Tibial artery (tissue), 4 donors: ENCODE results near the gene PKD2.
"Not testable (repeated sequence)": the region's sequence is repeated elsewhere in the genome, so short reads cannot be mapped to it uniquely, and the experiment has no call there.

Experiments
- DNase-seq, 2 donors: peaks; one replicate each; pipeline ENCODE4 v3.0.0-alpha.2; 2019
- H3K27ac ChIP-seq, 2 donors: fragments of 200-600 bp; sonication (generic) in 1 of 2; 1 replicate in 1 of 2; 2 replicates in 1 of 2; pipeline ENCODE4 v1.5.1; 2018 to 2019; ENCODE audit warnings: mild to moderate bottlenecking in 1 of 2
- H3K27me3 ChIP-seq, 2 donors: fragments of 200-600 bp; sonication (generic) in 1 of 2; one replicate each; pipeline versions ENCODE4 v1.5.1 to v1.6.0; 2016 to 2019
- H3K36me3 ChIP-seq, 3 donors: fragments of 200-600 bp; sonication (generic) in 2 of 3; one replicate each; pipeline ENCODE4 v1.5.1; 2016 to 2019; ENCODE audit warnings: mild to moderate bottlenecking in 2 of 3
- H3K4me1 ChIP-seq, 4 donors: fragments of 200-600 bp; sonication (generic) in 2 of 4; 1 replicate in 3 of 4; 2 replicates in 1 of 4; pipeline ENCODE4 v1.5.1; 2016 to 2019
- H3K4me3 ChIP-seq, 2 donors: fragments of 200-600 bp; sonication (generic) in 1 of 2; 1 replicate in 1 of 2; 2 replicates in 1 of 2; pipeline ENCODE4 v1.5.1; 2018 to 2019; ENCODE audit warnings: mild to moderate bottlenecking in 2 of 2
- H3K9me3 ChIP-seq, 3 donors: fragments of 200-600 bp; sonication (generic) in 1 of 3; one replicate each; pipeline ENCODE4 v1.5.1; 2016 to 2019
- intact Hi-C: fragments of 100-400 bp; cut with DNase I; formaldehyde crosslinking; loops from one replicate; pipeline ENCODE4 v1.15.0; 2023; ENCODE audit warnings: low total_unique reads
- TF ChIP-seq, protein P1 (sequence below), 2 experiments: fragments of 200-600 bp in 1 of 2; fragments of 450-650 bp in 1 of 2; IDR thresholded peaks; one replicate each; pipeline ENCODE4 v1.5.1; 2017 to 2019; ENCODE audit warnings: antibody characterized with exemption in 2 of 2, mild to moderate bottlenecking in 1 of 2, moderate library complexity in 1 of 2

The PKD2 gene

DNA sequence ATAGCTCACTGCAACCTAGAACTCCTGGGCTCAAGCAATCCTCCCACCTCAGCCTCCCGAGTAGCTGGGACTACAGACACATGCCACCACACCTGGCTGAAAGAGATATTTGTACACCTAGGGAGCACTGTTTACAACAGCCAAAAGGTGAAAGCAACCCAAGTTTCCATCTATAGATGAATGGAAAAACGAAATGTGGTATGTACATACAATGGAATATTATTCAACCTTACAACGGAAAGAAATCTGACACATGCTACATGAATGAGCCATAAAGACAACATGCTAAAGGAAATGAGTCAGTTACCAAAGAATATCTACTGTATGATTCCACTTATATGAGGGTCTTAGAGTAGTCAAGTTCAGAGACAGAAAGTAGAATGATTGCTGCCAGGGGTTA lies 98.8 kb downstream of the PKD2 start:
- Histone ChIP-seq H3K9me3 (no peaks in the 10 kb centered on the region), H3K36me3 (no peaks in the 10 kb centered on the region), H3K27me3 (no peaks in the 10 kb centered on the region), H3K4me1 (peaks cover 0 to 12% (median 0%) of the 10 kb centered on the region in 4 donors), H3K27ac (no peak overlapping the region), H3K4me3 (no peak overlapping the region)
- intact Hi-C loops, result no loop called here
- no peak for DNase-seq
- TF ChIP-seq, protein P1, sequence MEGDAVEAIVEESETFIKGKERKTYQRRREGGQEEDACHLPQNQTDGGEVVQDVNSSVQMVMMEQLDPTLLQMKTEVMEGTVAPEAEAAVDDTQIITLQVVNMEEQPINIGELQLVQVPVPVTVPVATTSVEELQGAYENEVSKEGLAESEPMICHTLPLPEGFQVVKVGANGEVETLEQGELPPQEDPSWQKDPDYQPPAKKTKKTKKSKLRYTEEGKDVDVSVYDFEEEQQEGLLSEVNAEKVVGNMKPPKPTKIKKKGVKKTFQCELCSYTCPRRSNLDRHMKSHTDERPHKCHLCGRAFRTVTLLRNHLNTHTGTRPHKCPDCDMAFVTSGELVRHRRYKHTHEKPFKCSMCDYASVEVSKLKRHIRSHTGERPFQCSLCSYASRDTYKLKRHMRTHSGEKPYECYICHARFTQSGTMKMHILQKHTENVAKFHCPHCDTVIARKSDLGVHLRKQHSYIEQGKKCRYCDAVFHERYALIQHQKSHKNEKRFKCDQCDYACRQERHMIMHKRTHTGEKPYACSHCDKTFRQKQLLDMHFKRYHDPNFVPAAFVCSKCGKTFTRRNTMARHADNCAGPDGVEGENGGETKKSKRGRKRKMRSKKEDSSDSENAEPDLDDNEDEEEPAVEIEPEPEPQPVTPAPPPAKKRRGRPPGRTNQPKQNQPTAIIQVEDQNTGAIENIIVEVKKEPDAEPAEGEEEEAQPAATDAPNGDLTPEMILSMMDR (IDR thresholded peaks at IDR 0.05), result no peak

GRCh38 chr4:88107406-88108107 lies 100.1 kb downstream of the PKD2 start:
- H3K27me3 ChIP-seq, result no peaks in the 10 kb centered on the region
- intact Hi-C loops, result no loop called here
- TF ChIP-seq, protein P1 (IDR thresholded peaks at IDR 0.05), result no peak
- no peak overlapping the region for H3K27ac ChIP-seq
- no peak overlapping the region for H3K4me3 ChIP-seq
- H3K36me3 ChIP-seq, result no peaks in the 10 kb centered on the region
- no peaks in the 10 kb centered on the region for H3K9me3 ChIP-seq
- H3K4me1 ChIP-seq, result peaks cover 0 to 12% (median 0%) of the 10 kb centered on the region in 4 donors
- DNase-seq, result no peak

- peaks cover 0 to 12% (median 0%) of the 10 kb centered on the region in 4 donors for H3K4me1 ChIP-seq
- H3K27me3 ChIP-seq, H3K9me3 ChIP-seq, H3K36me3 ChIP-seq, H3K4me3 ChIP-seq, intact Hi-C loops, DNase-seq, H3K27ac ChIP-seq: not testable (repeated sequence)
These were observed 100.7 kb downstream of the PKD2 start for GRCh38 chr4:88108108-88108465.

DNA sequence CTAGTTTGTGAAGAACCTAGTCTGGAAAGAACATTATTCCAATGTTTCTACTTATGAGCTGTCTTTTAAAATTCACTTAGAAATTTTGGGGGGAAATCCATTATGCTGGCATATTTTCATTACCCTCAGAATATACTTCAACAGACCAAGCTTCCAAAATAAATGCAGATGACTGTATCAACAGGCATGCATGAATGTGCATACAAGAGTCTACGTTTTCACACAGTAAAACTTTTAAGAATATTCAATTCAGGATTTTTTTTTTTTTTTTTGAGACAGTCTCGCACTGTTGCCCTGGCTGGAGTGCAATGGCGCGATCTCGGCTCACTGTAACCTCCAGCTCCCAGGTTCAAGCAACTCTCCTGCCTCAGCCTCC lies 101.3 kb downstream of the PKD2 start:
- no peak for DNase-seq
- Histone ChIP-seq H3K36me3 (no peaks in the 10 kb centered on the region), H3K27ac (no peak overlapping the region), H3K4me3 (no peak overlapping the region), H3K4me1 (peaks cover 0 to 12% (median 0%) of the 10 kb centered on the region in 4 donors), H3K27me3 (no peaks in the 10 kb centered on the region), H3K9me3 (no peaks in the 10 kb centered on the region)
- TF ChIP-seq, protein P1 (IDR thresholded peaks at IDR 0.05), result no peak
- intact Hi-C loops, result no loop called here

DNA sequence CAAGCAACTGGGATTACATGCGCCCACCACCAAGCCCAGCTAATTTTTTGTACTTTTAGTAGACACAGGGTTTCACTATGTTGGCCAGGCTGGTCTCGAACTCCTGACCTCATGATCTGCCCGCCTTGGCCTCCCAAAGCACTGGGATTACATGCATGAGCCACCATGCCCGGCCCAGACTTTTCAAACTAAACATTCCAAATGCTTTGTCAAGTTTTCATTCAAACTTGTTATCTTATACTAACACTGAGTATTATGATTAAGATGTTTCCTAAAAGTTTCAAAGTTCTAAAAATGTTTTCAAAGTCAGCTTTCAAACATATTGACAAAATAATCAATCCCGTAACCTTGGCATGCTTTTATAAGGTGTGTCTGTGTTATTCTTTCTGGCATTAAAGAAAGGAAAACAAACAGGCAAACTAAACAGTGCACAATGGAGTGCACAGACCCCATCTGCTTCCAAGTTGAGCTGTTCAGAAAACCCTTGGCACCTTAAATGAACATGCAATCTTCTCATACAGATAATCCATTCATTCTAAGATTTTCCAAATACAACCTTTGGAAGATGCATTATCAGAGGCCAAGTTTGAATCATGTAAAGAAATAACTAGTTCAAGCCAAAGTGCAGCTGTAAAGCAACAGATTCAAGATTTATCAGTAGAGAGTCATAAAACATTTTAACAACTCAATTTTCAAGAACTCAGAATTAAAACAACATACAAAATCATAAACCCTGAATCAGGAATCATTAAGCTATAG lies 101.9 kb downstream of the PKD2 start:
- Histone ChIP-seq H3K4me1 (peaks cover 0 to 12% (median 0%) of the 10 kb centered on the region in 4 donors), H3K27ac (no peak overlapping the region), H3K36me3 (no peaks in the 10 kb centered on the region), H3K27me3 (no peaks in the 10 kb centered on the region), H3K9me3 (no peaks in the 10 kb centered on the region), H3K4me3 (no peak overlapping the region)
- TF ChIP-seq, protein P1 (IDR thresholded peaks at IDR 0.05), result no peak
- intact Hi-C loops, result no loop called here
- DNase-seq, result no peak

DNA sequence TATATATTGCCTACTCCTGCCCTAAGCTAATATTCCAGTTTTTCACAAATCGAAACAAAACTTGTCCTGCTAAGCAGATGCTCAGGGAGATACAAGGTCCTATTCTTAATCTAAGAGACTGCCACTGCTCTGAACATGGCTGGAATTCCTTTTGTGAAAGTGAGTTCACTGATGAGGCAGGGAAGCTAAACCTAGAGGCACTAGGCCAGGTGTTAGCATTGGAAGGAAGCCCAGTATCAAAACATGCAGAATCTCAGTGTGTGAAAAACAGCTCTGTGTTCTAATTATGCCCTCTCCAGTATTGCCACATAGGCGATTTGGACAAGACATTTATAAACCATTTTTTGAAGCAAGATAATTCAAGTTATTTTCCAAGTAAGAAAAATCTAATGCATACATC lies 103.4 kb downstream of the PKD2 start:
- no peak for DNase-seq
- no peaks in the 10 kb centered on the region for H3K27me3 ChIP-seq
- H3K9me3 ChIP-seq, result no peaks in the 10 kb centered on the region
- H3K4me3 ChIP-seq, result no peak overlapping the region
- no peak overlapping the region for H3K27ac ChIP-seq
- H3K4me1 ChIP-seq, result peaks cover 0 to 12% (median 0%) of the 10 kb centered on the region in 4 donors
- no peaks in the 10 kb centered on the region for H3K36me3 ChIP-seq
- intact Hi-C loops, result no loop called here
- TF ChIP-seq, protein P1 (IDR thresholded peaks at IDR 0.05), result no peak
